Neuron (in vitro differentiated cells): ENCODE data around the gene MGAT2.
"Not testable (repeated sequence)": the region's sequence is repeated elsewhere in the genome, so short reads cannot be mapped to it uniquely, and the experiment has no call there.

Source experiments
- H2AFZ ChIP-seq: one replicate; pipeline ENCODE4 v1.6.1; 2013; ENCODE audit warnings: low read depth, mild to moderate bottlenecking, inconsistent platforms, low read length, moderate library complexity
- H3K27me3 ChIP-seq: one replicate; pipeline ENCODE4 v1.6.1; 2013; ENCODE audit warnings: low read length; ENCODE audit not compliant: insufficient read depth
- H3K36me3 ChIP-seq: one replicate; pipeline ENCODE4 v1.6.1; 2013; ENCODE audit warnings: low read length; ENCODE audit not compliant: insufficient read depth
- H3K4me1 ChIP-seq: one replicate; pipeline ENCODE4 v1.6.1; 2013; ENCODE audit warnings: low read length; ENCODE audit not compliant: insufficient read depth
- H3K4me3 ChIP-seq: 2 replicates; pipeline ENCODE4 v1.5.1; 2013; ENCODE audit warnings: mild to moderate bottlenecking, low read length, moderate library complexity
- H3K9me3 ChIP-seq: one replicate; pipeline ENCODE4 v1.6.1; 2013; ENCODE audit warnings: low read length

Gene MGAT2

DNA sequence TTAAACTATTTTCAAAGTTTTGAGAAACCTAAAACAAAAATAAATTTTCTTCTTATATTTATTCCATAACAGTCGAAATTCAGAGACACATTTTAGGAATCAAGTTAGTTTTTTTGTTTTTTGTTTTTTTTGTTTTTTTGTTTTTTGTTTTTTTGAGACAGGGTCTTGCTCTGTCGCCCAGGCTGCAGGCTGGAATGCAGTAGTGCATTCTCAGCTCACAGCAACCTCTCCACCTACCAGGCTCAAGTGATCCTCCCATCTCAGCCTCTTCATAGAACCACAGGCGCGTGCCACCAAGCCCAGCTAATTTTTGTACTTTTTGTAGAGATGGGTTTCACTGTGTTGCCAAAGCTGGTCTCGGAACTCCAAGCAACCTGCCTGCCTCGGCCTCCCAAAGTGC, 32.9 kb downstream of the MGAT2 start:
- Histone ChIP-seq H3K4me3 (no peak overlapping the region), H3K36me3 (peaks cover 22% of the 10 kb centered on the region), H3K9me3 (no peaks in the 10 kb centered on the region), H3K4me1 (no peaks in the 10 kb centered on the region), H3K27me3 (no peaks in the 10 kb centered on the region), H2AFZ (no peak overlapping the region)

- Histone ChIP-seq H3K9me3 (no peaks in the 10 kb centered on the region), H3K4me1 (no peaks in the 10 kb centered on the region), H3K4me3 (no peak overlapping the region)
These were observed 33.9 kb downstream of the MGAT2 start for GRCh38 chr14:49654511-49654910.

GRCh38 chr14:49657500-49657899, 36.9 kb downstream of the MGAT2 start:
- not testable (repeated sequence) for H3K27me3 ChIP-seq, H3K9me3 ChIP-seq, H2AFZ ChIP-seq, H3K4me3 ChIP-seq, H3K4me1 ChIP-seq
- peaks cover 12% of the 10 kb centered on the region for H3K36me3 ChIP-seq

More at GRCh38 chr14:49654511-49654910, 33.9 kb downstream of the MGAT2 start:
- H2AFZ ChIP-seq: no peak overlapping the region
- peaks cover 22% of the 10 kb centered on the region for H3K36me3 ChIP-seq
- no peaks in the 10 kb centered on the region for H3K27me3 ChIP-seq

DNA sequence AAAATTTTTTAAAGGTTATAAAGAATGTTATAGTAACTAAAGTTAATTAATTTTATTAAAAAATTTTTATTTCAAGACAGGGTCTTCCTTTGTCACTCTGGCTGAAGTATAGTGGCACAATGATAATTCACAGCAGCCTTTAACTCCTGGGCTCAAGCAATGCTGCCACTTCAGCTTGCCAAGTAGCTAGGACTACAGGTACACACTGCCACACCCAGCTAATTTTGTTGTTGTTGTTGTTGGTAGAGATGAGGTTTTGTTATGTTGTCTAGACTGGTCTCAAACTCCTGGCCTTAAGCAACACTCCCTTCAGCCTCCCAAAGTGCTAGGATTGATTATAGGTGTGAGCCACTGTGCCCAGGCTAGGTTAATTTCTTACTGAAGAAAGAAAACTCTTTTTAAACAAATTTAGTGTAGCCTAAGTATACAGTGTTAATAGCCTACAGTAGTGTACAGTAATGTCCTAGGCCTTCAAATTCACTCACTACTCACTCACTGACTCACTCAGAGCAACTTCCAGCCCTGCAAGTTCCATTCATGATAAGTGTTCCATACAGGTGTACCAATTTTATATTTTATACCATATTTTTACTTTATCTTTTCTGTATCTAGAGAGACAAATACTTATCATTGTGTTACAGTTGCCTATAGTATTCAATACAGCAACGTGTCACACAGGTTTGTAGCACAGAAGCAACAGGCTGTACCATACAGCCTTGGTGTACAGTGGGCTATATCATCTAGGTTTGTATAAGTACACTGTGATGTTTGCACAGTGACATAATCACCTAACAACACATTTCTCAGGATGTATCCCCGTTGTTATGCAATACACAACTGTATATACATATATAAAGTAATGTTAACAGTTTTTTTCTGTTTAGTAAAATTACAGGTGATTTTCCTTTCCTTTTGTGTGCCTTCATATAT, 39.2 kb downstream of the MGAT2 start:
- Histone ChIP-seq H3K27me3 (no peaks in the 10 kb centered on the region), H3K9me3 (no peaks in the 10 kb centered on the region), H3K4me3 (no peak overlapping the region), H2AFZ (no peak overlapping the region), H3K36me3 (peaks cover 10% of the 10 kb centered on the region), H3K4me1 (no peaks in the 10 kb centered on the region)

DNA sequence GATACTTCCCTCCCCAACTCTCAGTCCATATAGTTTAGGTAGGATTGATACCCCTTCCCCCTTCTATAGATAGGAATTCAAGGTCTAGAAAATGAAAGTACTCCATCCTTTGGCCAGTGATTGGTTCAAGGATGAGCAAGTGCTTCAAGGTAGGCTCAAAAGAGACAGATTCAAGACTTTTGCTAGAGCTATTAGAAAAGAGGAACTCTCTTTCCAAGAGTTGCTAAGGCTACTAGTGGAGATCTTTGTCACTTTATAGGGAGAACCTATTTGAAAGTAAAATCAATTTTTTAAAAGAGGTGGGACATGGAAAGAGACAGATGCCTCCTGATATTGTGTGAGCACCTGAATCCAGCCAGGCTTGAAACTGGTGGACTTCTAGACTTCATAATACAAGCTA, 49.9 kb downstream of the MGAT2 start:
- Histone ChIP-seq H3K4me1 (no peaks in the 10 kb centered on the region), H3K27me3 (no peaks in the 10 kb centered on the region), H3K4me3 (no peak overlapping the region), H3K36me3 (peaks cover 32% of the 10 kb centered on the region), H3K9me3 (no peaks in the 10 kb centered on the region), H2AFZ (no peak overlapping the region)
